ENCODE data around the gene PRSS33.

GRCh38 chr16:2771496-2772402 lies 15.6 kb downstream of the PRSS33 start:
- TF ChIP-seq CTBP1 (IDR thresholded peaks at IDR 0.05; ENCODE audit: borderline replicate concordance) = no peak
- no peak for TF ChIP-seq ELF4 (IDR thresholded peaks at IDR 0.05)
- no peak for TF ChIP-seq PKNOX1 (IDR thresholded peaks at IDR 0.05)
- TF ChIP-seq SUZ12 (IDR thresholded peaks at IDR 0.05) = no peak
